ENCODE measurements around the gene PRR29.

DNA sequence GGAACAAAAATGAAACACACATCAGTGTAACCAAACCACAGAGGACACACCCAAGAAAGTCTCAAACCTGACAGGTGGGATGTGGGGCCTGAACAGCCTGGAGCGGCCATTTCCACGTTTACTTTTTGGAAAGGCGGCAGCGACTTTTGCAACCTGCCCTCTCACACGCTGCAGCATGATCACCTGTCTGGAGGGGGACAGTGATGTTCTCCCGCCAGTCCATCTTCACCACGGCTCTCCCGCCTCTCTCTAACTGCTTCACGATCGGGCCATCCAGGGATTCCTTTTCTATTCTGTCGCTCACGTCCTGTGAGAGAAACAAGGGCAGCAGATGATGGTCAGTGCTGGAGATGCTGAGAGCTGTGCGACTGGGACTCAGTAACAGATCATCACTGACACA lies 47.0 kb downstream of the PRR29 start:
- TF ChIP-seq, protein P1, sequence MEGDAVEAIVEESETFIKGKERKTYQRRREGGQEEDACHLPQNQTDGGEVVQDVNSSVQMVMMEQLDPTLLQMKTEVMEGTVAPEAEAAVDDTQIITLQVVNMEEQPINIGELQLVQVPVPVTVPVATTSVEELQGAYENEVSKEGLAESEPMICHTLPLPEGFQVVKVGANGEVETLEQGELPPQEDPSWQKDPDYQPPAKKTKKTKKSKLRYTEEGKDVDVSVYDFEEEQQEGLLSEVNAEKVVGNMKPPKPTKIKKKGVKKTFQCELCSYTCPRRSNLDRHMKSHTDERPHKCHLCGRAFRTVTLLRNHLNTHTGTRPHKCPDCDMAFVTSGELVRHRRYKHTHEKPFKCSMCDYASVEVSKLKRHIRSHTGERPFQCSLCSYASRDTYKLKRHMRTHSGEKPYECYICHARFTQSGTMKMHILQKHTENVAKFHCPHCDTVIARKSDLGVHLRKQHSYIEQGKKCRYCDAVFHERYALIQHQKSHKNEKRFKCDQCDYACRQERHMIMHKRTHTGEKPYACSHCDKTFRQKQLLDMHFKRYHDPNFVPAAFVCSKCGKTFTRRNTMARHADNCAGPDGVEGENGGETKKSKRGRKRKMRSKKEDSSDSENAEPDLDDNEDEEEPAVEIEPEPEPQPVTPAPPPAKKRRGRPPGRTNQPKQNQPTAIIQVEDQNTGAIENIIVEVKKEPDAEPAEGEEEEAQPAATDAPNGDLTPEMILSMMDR (IDR thresholded peaks at IDR 0.05; ENCODE audit: low read length), result no peak
- no peak for TF ChIP-seq EZH2 (IDR thresholded peaks at IDR 0.05; ENCODE audit: borderline replicate concordance, low read length)
